KOPT-K1 (cell line): ENCODE data around the gene SHB.

Experiments used
- H3K27ac ChIP-seq: fragments of 200-600 bp; sonication (generic); 2 replicates; pipeline ENCODE4 v1.5.1; 2016; ENCODE audit warnings: antibody characterized with exemption, mild to moderate bottlenecking, low read depth, low read length; ENCODE audit not compliant: poor library complexity, severe bottlenecking
- H3K36me3 ChIP-seq: fragments of 200-600 bp; sonication (generic); 2 replicates; pipeline ENCODE4 v1.5.1; 2017; ENCODE audit warnings: antibody characterized with exemption, mild to moderate bottlenecking, low read length, moderate library complexity; ENCODE audit not compliant: insufficient read depth
- H3K9me3 ChIP-seq: fragments of 200-600 bp; sonication (generic); 2 replicates; pipeline ENCODE4 v1.5.1; 2017; ENCODE audit warnings: antibody characterized with exemption, low read length, mild to moderate bottlenecking; ENCODE audit not compliant: insufficient read depth, poor library complexity, severe bottlenecking

Gene SHB

GRCh38 chr9:37976714-37977477, 92.1 kb downstream of the SHB start:
- Histone ChIP-seq H3K9me3 (no peaks in the 10 kb centered on the region), H3K27ac (no peak overlapping the region), H3K36me3 (no peaks in the 10 kb centered on the region)

GRCh38 chr9:37975639-37976038, 93.4 kb downstream of the SHB start:
- no peak overlapping the region for H3K27ac ChIP-seq
- no peaks in the 10 kb centered on the region for H3K36me3 ChIP-seq
- no peaks in the 10 kb centered on the region for H3K9me3 ChIP-seq

- H3K9me3 ChIP-seq: no peaks in the 10 kb centered on the region
- H3K36me3 ChIP-seq: no peaks in the 10 kb centered on the region
- H3K27ac ChIP-seq: no peak overlapping the region
Measured at GRCh38 chr9:37974506-37975173, 94.4 kb downstream of the SHB start.

- H3K36me3 ChIP-seq: no peaks in the 10 kb centered on the region
- no peak overlapping the region for H3K27ac ChIP-seq
Measured at GRCh38 chr9:37972351-37972848, 96.6 kb downstream of the SHB start.

GRCh38 chr9:37971691-37972090, 97.3 kb downstream of the SHB start:
- H3K9me3 ChIP-seq: no peaks in the 10 kb centered on the region
- H3K36me3 ChIP-seq: no peaks in the 10 kb centered on the region
- no peak overlapping the region for H3K27ac ChIP-seq

More at GRCh38 chr9:37972351-37972848, 96.6 kb downstream of the SHB start:
- H3K9me3 ChIP-seq: no peaks in the 10 kb centered on the region

- no peaks in the 10 kb centered on the region for H3K36me3 ChIP-seq
Measured at GRCh38 chr9:37971108-37971459, 97.9 kb downstream of the SHB start.

GRCh38 chr9:37970301-37971107, 98.5 kb downstream of the SHB start:
- H3K9me3 ChIP-seq: no peaks in the 10 kb centered on the region
- H3K36me3 ChIP-seq: no peaks in the 10 kb centered on the region
- H3K27ac ChIP-seq: no peak overlapping the region

More at GRCh38 chr9:37971108-37971459, 97.9 kb downstream of the SHB start:
- no peak overlapping the region for H3K27ac ChIP-seq
- H3K9me3 ChIP-seq: no peaks in the 10 kb centered on the region

- Histone ChIP-seq H3K36me3 (no peaks in the 10 kb centered on the region), H3K9me3 (no peaks in the 10 kb centered on the region), H3K27ac (no peak overlapping the region)
Measured at GRCh38 chr9:37969558-37970300, 99.3 kb downstream of the SHB start.

- no peaks in the 10 kb centered on the region for H3K9me3 ChIP-seq
- H3K27ac ChIP-seq: no peak overlapping the region
- no peaks in the 10 kb centered on the region for H3K36me3 ChIP-seq
Measured at GRCh38 chr9:37969130-37969529, 99.9 kb downstream of the SHB start.

GRCh38 chr9:37968228-37968701, 100.8 kb downstream of the SHB start:
- H3K36me3 ChIP-seq: no peaks in the 10 kb centered on the region
- H3K27ac ChIP-seq: no peak overlapping the region
- no peaks in the 10 kb centered on the region for H3K9me3 ChIP-seq

GRCh38 chr9:37967761-37968080, 101.3 kb downstream of the SHB start:
- Histone ChIP-seq H3K36me3 (no peaks in the 10 kb centered on the region), H3K27ac (no peak overlapping the region), H3K9me3 (no peaks in the 10 kb centered on the region)

GRCh38 chr9:37967014-37967760, 101.8 kb downstream of the SHB start:
- Histone ChIP-seq H3K27ac (no peak overlapping the region), H3K36me3 (no peaks in the 10 kb centered on the region)

GRCh38 chr9:37966412-37967013, 102.5 kb downstream of the SHB start:
- H3K36me3 ChIP-seq: no peaks in the 10 kb centered on the region
- no peak overlapping the region for H3K27ac ChIP-seq
- no peaks in the 10 kb centered on the region for H3K9me3 ChIP-seq

More at GRCh38 chr9:37967014-37967760, 101.8 kb downstream of the SHB start:
- H3K9me3 ChIP-seq: no peaks in the 10 kb centered on the region
